Anterior cingulate cortex (tissue), 58 donors: Measurements from ENCODE around the gene CRB2.

ENCODE experiments used
- DNase-seq, 58 donors: peaks; one replicate each; lab custom pipeline; 2025; lab: John Stamatoyannopoulos, UW

Gene CRB2

GRCh38 chr9:123361086-123361730 is 5.2 kb downstream of the CRB2 start:
- DNase-seq, result no peak

DNA sequence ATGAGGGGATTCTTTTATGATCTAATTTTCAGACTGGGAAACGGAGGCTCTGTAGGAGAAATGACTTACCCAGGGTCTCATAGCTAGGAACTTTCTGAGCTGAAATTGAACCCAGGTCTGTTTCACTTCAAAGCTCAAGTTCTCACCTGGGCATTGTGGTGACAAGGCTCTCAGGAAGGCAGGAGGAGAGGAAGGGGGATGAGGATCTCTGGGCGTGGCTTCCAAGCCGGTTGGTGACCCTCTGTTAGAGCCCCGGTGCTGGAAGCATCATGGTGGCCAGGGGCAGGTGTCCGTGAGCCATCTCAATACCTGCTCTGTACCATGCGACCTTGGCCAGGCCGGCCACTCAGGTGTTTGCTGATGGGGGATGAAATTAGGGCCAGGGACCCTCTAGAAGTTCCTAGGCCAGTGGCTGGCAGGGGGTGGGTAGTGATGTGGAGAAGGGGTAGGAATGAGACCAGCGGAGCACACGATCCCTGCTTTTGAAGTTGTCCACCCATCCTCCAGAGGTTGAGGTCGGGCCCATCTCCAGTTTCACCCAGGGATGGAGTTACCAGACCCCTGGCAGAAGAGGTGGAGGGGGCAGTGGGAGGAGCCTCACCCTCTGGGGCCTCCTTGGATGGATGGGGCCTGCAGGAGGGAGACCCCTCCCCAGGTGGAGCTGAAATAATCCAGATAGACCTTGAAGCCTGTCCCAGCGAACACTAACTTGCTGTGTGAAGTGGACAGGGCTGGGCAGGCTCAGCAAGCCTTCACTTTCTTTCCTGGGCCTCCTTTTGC is 5.9 kb downstream of the CRB2 start:
- DNase-seq, result no peak

- no peak for DNase-seq
These were observed 6.9 kb downstream of the CRB2 start for GRCh38 chr9:123362856-123363255.

GRCh38 chr9:123364241-123364824 is 8.3 kb downstream of the CRB2 start:
- peak in 51 of 58 donors; percentile 15 to 96 (median 67) for DNase-seq

GRCh38 chr9:123365287-123365880 is 9.4 kb downstream of the CRB2 start:
- no peak for DNase-seq

DNA sequence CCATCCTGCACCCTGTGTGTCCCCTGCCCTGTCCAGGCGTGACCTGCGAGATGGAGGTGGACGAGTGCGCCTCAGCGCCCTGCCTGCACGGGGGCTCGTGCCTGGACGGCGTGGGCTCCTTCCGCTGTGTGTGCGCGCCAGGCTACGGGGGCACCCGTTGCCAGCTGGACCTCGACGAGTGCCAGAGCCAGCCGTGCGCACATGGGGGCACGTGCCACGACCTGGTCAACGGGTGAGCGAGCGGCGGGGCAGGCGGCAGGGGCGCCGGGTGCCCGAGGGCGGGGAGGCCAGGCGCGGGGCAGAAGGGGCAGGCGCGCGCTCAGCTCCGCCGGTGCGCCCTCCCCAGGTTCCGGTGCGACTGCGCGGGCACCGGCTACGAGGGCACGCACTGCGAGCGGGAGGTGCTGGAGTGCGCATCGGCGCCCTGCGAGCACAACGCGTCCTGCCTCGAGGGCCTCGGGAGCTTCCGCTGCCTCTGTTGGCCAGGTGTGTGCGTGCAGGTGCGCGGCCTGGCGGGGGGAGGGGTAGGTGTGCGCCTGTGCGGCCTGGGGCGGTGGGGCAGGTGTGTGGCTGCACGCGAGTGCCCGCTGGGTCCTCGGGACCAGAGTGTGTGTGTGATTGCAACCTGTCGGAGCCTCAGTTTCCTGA is 10.0 kb downstream of the CRB2 start:
- no peak for DNase-seq

DNA sequence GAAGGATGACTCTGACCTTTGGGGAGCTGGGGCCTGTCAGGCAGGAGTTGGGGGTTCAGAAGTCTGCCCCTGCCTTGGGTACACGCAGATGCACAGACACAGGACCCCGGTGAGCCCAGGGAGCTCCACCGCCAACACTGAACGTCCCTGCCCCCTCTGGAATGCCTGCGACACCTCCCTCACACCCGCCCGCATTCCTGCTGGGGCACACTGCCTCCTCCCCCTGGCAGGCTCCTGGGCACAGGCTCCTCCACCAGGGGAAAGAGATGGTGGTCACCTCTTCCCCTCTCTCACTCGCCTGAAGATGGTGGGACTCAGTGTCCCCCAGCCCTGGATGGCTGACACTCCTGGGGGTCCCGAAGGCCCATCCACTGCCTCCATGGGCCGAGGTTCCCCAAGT is 12.0 kb downstream of the CRB2 start:
- no peak for DNase-seq

- peak in 42 of 58 donors; percentile 21 to 89 (median 64) for DNase-seq
These were observed 12.6 kb downstream of the CRB2 start for GRCh38 chr9:123368536-123369153.

GRCh38 chr9:123369296-123369695 is 13.3 kb downstream of the CRB2 start:
- no peak for DNase-seq

GRCh38 chr9:123370108-123370507 is 14.1 kb downstream of the CRB2 start:
- DNase-seq, result no peak

- DNase-seq, result no peak
These were observed 14.7 kb downstream of the CRB2 start for GRCh38 chr9:123370526-123371227.

DNA sequence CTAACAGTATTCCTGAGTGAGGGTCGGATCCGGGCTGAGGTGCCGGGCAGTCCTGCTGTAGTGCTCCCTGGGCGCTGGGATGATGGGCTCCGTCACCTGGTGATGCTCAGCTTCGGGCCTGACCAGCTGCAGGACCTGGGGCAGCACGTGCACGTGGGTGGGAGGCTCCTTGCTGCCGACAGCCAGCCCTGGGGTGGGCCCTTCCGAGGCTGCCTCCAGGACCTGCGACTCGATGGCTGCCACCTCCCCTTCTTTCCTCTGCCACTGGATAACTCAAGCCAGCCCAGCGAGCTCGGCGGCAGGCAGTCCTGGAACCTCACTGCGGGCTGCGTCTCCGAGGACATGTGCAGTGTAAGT is 15.2 kb downstream of the CRB2 start:
- DNase-seq, result no peak

GRCh38 chr9:123371805-123372590 is 16.0 kb downstream of the CRB2 start:
- no peak for DNase-seq

DNA sequence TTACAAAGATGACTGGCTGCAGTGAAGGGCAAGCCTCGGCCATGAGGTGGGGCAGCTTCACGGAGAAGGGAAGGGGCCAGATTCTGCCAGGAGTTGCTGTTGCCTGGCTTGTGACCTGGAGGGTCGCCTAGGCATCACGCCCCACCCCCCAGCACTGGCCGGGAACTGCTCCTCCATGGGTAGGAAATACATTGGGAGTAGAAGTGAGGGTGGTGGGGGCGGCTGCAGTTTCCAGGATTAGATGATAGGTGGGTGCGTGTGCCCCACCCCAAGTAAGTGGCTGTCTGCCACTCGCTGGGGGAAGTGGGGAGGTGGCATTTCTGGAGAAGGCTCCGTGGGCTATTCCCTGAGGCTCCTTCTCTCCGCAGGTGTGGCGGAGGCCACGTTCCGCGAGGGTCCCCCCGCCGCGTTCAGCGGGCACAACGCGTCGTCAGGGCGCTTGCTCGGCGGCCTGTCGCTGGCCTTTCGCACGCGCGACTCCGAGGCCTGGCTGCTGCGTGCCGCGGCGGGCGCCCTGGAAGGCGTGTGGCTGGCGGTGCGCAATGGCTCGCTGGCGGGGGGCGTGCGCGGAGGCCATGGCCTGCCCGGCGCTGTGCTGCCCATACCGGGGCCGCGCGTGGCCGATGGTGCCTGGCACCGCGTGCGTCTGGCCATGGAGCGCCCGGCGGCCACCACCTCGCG is 16.9 kb downstream of the CRB2 start:
- no peak for DNase-seq

DNA sequence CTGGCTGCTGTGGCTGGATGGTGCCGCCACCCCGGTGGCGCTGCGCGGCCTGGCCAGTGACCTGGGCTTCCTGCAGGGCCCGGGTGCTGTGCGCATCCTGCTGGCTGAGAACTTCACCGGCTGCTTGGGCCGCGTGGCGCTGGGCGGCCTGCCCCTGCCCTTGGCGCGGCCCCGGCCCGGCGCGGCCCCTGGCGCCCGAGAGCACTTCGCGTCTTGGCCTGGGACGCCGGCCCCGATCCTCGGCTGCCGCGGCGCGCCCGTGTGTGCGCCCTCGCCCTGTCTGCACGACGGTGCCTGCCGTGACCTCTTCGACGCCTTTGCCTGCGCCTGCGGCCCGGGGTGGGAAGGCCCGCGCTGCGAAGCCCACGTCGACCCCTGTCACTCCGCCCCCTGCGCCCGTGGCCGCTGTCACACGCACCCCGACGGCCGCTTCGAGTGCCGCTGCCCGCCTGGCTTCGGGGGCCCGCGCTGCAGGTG is 17.5 kb downstream of the CRB2 start:
- no peak for DNase-seq

- peak in 11 of 58 donors; percentile 21 to 43 (median 28) for DNase-seq
These were observed 17.9 kb downstream of the CRB2 start for GRCh38 chr9:123373946-123374345.

DNA sequence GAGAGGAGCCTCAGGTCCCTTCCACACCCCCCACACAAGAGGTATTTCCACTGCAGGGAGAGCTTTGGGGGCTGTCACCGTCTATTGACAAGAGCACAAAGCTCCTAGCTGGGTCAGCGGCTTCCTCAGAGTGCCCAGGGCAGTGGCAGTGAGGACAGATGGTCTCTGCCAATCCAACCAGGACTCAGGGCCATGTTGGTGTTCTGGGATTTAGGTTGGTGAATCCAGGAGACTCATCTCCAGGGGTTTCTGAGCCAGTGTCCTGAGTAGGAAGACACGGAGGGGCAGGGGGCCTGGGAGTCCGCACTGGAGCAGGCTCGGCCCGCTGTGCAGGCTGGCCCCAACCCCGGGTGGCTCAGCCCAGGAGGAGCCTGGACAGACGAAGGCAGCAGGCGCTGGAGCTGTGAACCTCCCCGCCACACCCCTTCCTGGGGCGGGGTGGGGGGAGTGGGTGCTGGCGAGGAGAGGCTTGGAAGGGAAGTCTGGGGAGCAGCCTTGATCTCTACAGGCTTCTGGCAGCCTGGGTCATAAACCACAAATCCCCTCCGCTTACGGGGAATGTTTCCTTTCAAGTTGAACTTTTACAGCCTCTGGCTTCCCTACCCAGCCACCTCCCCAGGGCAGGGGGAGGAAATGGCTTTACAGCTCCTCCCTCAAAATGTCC is 19.6 kb downstream of the CRB2 start:
- peak in 2 of 58 donors; percentile 34 to 55 for DNase-seq
